ENCODE results near the gene CRADD. TPM values are rescaled to one million over a fixed set of nuclear protein-coding genes. Genes with fewer than 3 reads are reported as not detected.

CRADD gene
- total RNA-seq, 4 donors from 2014 or later: 11.8 to 49.5 (median 31.4) TPM

DNA sequence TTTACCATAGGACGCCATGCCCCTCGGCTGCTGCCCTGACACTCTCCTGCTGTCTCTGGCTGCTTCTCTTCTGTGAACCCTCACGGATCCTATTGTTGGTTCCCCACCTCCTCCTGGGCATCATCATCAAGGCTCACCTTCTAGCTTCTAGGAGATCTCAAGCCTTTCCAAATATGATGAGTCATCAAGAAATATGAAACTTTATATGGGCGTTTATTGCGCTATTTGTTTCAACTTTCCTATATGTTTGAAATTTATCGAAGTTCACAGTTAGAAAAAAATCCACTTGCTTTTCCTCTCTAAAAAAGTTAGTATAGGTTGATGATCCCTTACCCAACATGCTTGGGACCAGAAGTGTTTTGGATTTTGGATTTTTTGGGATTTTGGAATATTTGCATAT, 2.8 kb upstream of the CRADD start:
- Histone ChIP-seq H3K4me1 (peaks cover 5 to 29% (median 5%) of the 10 kb centered on the region in 3 donors), H3K27me3 (no peaks in the 10 kb centered on the region), H3K27ac (no peak overlapping the region), H3K4me3 (no peak overlapping the region), H3K36me3 (peaks cover 0 to 7% of the 10 kb centered on the region in 2 donors), H3K9me3 (no peaks in the 10 kb centered on the region)
- TF ChIP-seq, protein P1, sequence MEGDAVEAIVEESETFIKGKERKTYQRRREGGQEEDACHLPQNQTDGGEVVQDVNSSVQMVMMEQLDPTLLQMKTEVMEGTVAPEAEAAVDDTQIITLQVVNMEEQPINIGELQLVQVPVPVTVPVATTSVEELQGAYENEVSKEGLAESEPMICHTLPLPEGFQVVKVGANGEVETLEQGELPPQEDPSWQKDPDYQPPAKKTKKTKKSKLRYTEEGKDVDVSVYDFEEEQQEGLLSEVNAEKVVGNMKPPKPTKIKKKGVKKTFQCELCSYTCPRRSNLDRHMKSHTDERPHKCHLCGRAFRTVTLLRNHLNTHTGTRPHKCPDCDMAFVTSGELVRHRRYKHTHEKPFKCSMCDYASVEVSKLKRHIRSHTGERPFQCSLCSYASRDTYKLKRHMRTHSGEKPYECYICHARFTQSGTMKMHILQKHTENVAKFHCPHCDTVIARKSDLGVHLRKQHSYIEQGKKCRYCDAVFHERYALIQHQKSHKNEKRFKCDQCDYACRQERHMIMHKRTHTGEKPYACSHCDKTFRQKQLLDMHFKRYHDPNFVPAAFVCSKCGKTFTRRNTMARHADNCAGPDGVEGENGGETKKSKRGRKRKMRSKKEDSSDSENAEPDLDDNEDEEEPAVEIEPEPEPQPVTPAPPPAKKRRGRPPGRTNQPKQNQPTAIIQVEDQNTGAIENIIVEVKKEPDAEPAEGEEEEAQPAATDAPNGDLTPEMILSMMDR (IDR thresholded peaks at IDR 0.05): no peak
- TF ChIP-seq EP300 (IDR thresholded peaks at IDR 0.05) (no peak), POLR2AphosphoS5 (IDR thresholded peaks at IDR 0.05) (no peak), POLR2A (IDR thresholded peaks at IDR 0.05) (no peak)
- no peak for ATAC-seq
- WGBS, 2 donors (ENCODE audit: low coverage in 1 of 2): 71 to 72% methylated on average over 6 of the region's 6 CpGs

DNA sequence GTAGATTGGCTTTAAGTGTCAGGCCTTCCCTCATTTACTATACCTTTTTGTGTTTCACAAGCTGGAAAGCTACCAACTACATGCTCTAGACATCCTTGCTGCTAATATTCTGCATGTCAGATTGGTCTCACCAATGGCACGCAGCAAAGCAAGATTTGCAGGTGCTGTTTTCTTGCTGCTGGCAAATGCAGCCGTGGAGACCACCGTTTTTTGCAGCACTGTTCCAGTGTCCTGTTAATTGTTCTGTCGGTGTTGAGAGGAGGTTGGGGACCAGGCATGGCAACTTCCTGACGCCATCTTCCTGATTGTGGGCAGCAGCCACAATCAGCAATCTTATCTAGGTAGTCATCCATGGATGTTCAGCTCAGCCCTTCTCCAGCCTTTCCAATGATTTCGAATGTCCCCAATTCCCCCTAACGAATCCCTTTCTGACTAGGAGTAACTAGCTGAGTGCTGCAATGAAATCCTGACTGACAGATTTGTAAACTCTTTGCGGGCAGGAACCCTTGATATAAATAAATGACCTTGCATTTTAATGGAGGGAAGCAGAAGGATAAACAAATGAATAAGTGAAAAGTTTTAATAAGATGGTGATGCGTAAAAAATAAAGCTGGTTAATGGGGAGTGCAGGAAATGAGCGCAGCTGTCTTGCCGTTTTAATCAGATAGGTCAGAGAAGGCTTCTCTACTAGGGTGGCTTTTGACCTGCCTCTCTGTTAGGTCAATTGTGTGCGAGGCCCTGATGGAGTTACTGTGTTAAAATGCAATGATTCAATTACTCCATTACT, 574 bp upstream of the CRADD start:
- 30 to 45% methylated on average over 9 to 12 of the region's 12 CpGs for WGBS, 2 donors (ENCODE audit: low coverage in 1 of 2)
- TF ChIP-seq EP300 (IDR thresholded peaks at IDR 0.05) (no peak), POLR2A (IDR thresholded peaks at IDR 0.05) (no peak)
- TF ChIP-seq, protein P1 (IDR thresholded peaks at IDR 0.05): no peak
- Histone ChIP-seq H3K4me1 (peaks cover 5 to 47% (median 6%) of the 10 kb centered on the region in 3 donors), H3K27me3 (no peaks in the 10 kb centered on the region), H3K36me3 (peaks cover 0 to 13% of the 10 kb centered on the region in 2 donors), H3K9me3 (no peaks in the 10 kb centered on the region), H3K27ac (peak overlapping the region; percentile 91 to 98 (median 96)), H3K4me3 (peak overlapping the region; percentile 69 to 96)
- ATAC-seq: no peak

DNA sequence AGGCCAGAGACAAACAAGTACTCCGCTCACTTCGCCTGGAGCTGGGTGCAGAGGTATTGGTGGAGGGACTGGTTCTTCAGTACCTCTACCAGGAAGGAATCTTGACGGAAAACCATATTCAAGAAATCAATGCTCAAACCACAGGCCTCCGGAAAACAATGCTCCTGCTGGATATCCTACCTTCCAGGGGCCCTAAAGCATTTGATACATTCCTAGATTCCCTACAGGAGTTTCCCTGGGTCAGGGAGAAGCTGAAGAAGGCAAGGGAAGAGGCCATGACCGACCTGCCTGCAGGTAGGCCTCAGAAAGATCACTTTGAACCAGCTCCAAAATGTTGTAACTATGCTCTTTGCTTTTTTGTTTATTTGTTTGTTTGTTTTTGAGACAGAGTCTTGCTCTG, 1.6 kb downstream of the CRADD start:
- Histone ChIP-seq H3K36me3 (peaks cover 0 to 13% of the 10 kb centered on the region in 2 donors), H3K4me3 (no peak overlapping the region), H3K4me1 (peaks cover 5 to 52% (median 6%) of the 10 kb centered on the region in 3 donors), H3K9me3 (no peaks in the 10 kb centered on the region), H3K27ac (peak overlapping the region in 1 of 4 donors; percentile 98), H3K27me3 (no peaks in the 10 kb centered on the region)
- WGBS, 2 donors (ENCODE audit: low coverage in 1 of 2): 100% methylated on average over 1 to 3 of the region's 5 CpGs
- TF ChIP-seq EP300 (IDR thresholded peaks at IDR 0.05): no peak
- TF ChIP-seq POLR2AphosphoS5 (IDR thresholded peaks at IDR 0.05): no peak
- TF ChIP-seq, protein P1 (IDR thresholded peaks at IDR 0.05): no peak
- no peak for TF ChIP-seq POLR2A (IDR thresholded peaks at IDR 0.05)
- no peak for ATAC-seq

DNA sequence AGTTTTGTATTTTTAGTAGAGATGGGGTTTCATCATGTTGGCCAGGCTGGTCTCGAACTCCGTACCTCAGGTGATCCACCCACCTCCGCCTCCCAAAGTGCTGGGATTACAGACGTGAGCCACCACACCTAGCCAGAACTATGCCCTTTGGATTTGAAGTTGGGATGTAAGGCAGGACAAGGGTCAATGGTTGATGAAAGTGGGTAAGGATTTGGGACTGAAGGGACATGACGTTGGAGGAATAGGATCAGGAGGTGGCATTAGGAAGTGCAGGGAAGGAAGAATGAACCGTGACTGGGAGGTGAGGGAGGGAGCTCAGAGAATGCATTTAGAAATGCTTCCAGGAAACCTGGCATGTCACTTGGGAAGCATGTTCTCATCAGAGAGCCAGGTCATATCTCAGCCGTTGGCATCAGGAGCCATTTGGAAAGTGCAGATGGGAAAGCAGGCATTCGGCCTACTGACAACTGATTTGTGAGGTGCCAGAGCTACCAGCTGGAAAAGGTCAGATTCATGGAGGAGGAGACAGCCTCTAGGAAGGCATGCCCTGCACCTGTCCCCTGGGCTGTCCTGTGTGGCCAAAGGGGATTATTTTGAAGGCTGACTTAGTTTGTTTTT, 2.2 kb downstream of the CRADD start:
- Histone ChIP-seq H3K4me3 (no peak overlapping the region), H3K9me3 (no peaks in the 10 kb centered on the region), H3K27me3 (no peaks in the 10 kb centered on the region), H3K27ac (no peak overlapping the region), H3K4me1 (peaks cover 5 to 52% (median 6%) of the 10 kb centered on the region in 3 donors), H3K36me3 (peaks cover 0 to 13% of the 10 kb centered on the region in 2 donors)
- 50 to 73% methylated on average over 3 to 5 of the region's 8 CpGs for WGBS, 2 donors (ENCODE audit: low coverage in 1 of 2)
- TF ChIP-seq POLR2A (IDR thresholded peaks at IDR 0.05) (no peak), EP300 (IDR thresholded peaks at IDR 0.05) (no peak), POLR2AphosphoS5 (IDR thresholded peaks at IDR 0.05) (peak; percentile 77)
- ATAC-seq: no peak

DNA sequence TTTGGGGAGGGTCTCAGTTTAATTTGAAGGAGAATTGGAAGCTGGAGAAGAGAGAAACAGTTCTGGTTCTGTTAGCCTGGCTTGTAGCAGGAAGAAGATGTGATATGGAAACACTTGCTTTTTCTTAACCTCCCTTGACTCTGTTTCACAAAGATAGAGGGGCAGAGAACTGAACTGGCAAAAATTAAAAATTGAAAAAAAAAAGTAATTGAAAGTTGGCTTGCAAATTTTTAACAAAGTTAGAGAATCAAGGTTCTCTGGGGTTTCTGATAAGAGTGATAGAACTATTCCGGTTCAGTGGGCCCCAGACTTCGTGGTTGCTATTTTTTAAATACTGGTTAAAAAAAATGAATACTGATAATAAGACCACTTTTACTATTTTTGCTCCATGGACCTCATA, 2.8 kb downstream of the CRADD start:
- no peaks in the 10 kb centered on the region for H3K27me3 ChIP-seq
- 78 to 88% methylated on average over 2 of the region's 2 CpGs for WGBS, 2 donors (ENCODE audit: low coverage in 1 of 2)
- H3K4me3 ChIP-seq: no peak overlapping the region
- H3K36me3 ChIP-seq: peaks cover 0 to 13% of the 10 kb centered on the region in 2 donors
- no peaks in the 10 kb centered on the region for H3K9me3 ChIP-seq
- TF ChIP-seq EP300 (IDR thresholded peaks at IDR 0.05): no peak
- no peak for TF ChIP-seq POLR2AphosphoS5 (IDR thresholded peaks at IDR 0.05)
- TF ChIP-seq, protein P1 (IDR thresholded peaks at IDR 0.05): no peak
- no peak for TF ChIP-seq POLR2A (IDR thresholded peaks at IDR 0.05)
- H3K27ac ChIP-seq: no peak overlapping the region
- peaks cover 5 to 52% (median 6%) of the 10 kb centered on the region in 3 donors for H3K4me1 ChIP-seq
- no peak for ATAC-seq
